ENCODE measurements around the gene NACC2.

DNA sequence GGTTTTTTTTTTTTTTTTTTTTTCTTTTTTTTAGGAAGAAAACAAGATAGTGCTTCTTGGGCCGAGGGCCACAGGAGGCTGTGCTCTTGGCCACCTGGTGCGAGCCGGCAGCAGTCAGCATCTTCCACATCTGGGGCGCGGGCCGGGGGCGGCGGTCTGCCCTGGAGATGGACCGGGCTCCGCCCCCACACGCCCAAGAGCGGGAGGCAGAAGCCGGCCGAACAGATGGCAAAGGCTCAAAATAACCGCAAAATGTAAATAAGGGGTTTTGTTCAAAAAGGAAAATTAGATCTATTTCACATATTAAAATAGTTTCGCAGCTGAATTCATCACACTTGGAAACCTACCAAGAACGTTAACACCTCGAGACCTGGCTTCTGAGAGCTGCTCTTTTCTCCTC is 82.4 kb downstream of the NACC2 start:
- TF ChIP-seq, protein P1, sequence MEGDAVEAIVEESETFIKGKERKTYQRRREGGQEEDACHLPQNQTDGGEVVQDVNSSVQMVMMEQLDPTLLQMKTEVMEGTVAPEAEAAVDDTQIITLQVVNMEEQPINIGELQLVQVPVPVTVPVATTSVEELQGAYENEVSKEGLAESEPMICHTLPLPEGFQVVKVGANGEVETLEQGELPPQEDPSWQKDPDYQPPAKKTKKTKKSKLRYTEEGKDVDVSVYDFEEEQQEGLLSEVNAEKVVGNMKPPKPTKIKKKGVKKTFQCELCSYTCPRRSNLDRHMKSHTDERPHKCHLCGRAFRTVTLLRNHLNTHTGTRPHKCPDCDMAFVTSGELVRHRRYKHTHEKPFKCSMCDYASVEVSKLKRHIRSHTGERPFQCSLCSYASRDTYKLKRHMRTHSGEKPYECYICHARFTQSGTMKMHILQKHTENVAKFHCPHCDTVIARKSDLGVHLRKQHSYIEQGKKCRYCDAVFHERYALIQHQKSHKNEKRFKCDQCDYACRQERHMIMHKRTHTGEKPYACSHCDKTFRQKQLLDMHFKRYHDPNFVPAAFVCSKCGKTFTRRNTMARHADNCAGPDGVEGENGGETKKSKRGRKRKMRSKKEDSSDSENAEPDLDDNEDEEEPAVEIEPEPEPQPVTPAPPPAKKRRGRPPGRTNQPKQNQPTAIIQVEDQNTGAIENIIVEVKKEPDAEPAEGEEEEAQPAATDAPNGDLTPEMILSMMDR (IDR thresholded peaks at IDR 0.05), result no peak
- no peak for TF ChIP-seq POLR2A (IDR thresholded peaks at IDR 0.05)

All from gastroesophageal sphincter (tissue), 3 donors.